Measurements from ENCODE around the gene MAFG.

- no peak for TF ChIP-seq POLR2A (IDR thresholded peaks at IDR 0.05; ENCODE audit: low read length)
- TF ChIP-seq GATA1 (IDR thresholded peaks at IDR 0.05; ENCODE audit: low read depth, low read length) = no peak
These were observed 21.3 kb upstream of the MAFG start for GRCh38 chr17:81948635-81949378.

All from erythroblast (primary cell).